GM23248 (cell line): Measurements from ENCODE around the gene PAK2. TPM values are rescaled to one million over a fixed set of nuclear protein-coding genes. Genes with fewer than 3 reads are reported as not detected.
A peak's percentile ranks its signal among the peaks of the same experiment; 100 is the strongest.
"Not testable (repeated sequence)": the region's sequence is repeated elsewhere in the genome, so short reads cannot be mapped to it uniquely, and the experiment has no call there.

Experiments
- DNase-seq: peaks from one replicate; pipeline ENCODE4 v3.0.0-alpha.2; 2015
- H2AFZ ChIP-seq: fragments of 200-600 bp; sonication (generic); 2 replicates; pipeline ENCODE4 v1.6.1; 2016; ENCODE audit warnings: antibody characterized with exemption
- H3F3A ChIP-seq: fragments of 200-600 bp; sonication (generic); 2 replicates; pipeline ENCODE4 v1.6.1; 2016; ENCODE audit warnings: mild to moderate bottlenecking, antibody characterized with exemption, mixed run types; ENCODE audit not compliant: insufficient read depth
- H3K27ac ChIP-seq: fragments of 200-600 bp; sonication (generic); 2 replicates; pipeline ENCODE4 v1.5.1; 2016; ENCODE audit warnings: mild to moderate bottlenecking
- H3K27me3 ChIP-seq: fragments of 200-600 bp; sonication (generic); replicated peaks from 2 replicates; pipeline ENCODE4 v1.6.1; 2016; ENCODE audit warnings: mild to moderate bottlenecking; ENCODE audit not compliant: insufficient read depth
- H3K36me3 ChIP-seq: fragments of 200-600 bp; sonication (generic); 2 replicates; pipeline ENCODE4 v1.6.1; 2016; ENCODE audit warnings: low read depth, mild to moderate bottlenecking
- H3K4me1 ChIP-seq: fragments of 200-600 bp; sonication (generic); 2 replicates; pipeline ENCODE4 v1.6.1; 2016; ENCODE audit warnings: mild to moderate bottlenecking; ENCODE audit not compliant: insufficient read depth
- H3K4me2 ChIP-seq: fragments of 200-600 bp; sonication (generic); one replicate; pipeline ENCODE4 v1.6.1; 2016; ENCODE audit warnings: mild to moderate bottlenecking; ENCODE audit not compliant: unreplicated experiment
- H3K4me3 ChIP-seq: fragments of 200-600 bp; sonication (generic); 2 replicates; pipeline ENCODE4 v1.5.1; 2016; ENCODE audit warnings: mild to moderate bottlenecking
- H3K79me2 ChIP-seq: fragments of 200-600 bp; sonication (generic); 2 replicates; pipeline ENCODE4 v1.6.1; 2016; ENCODE audit warnings: mild to moderate bottlenecking; ENCODE audit not compliant: insufficient read depth
- H3K9ac ChIP-seq: fragments of 200-600 bp; sonication (generic); 2 replicates; pipeline ENCODE4 v1.6.1; 2016; ENCODE audit warnings: mild to moderate bottlenecking
- H3K9me2 ChIP-seq: fragments of 200-600 bp; sonication (generic); 2 replicates; pipeline ENCODE4 v1.6.1; 2016; ENCODE audit warnings: mixed run types, mild to moderate bottlenecking, moderate library complexity; ENCODE audit not compliant: insufficient read depth
- H3K9me3 ChIP-seq: fragments of 200-600 bp; sonication (generic); one replicate; pipeline ENCODE4 v1.6.1; 2017; ENCODE audit warnings: low read depth
- H4K20me1 ChIP-seq: fragments of 200-600 bp; sonication (generic); 2 replicates; pipeline ENCODE4 v1.6.0; 2016; ENCODE audit not compliant: insufficient read depth
- EZH2 ChIP-seq: fragments of 200-600 bp; sonication (generic); IDR thresholded peaks from 2 replicates; pipeline ENCODE4 v1.6.1; 2018; ENCODE audit warnings: antibody characterized with exemption, mild to moderate bottlenecking; ENCODE audit not compliant: insufficient read depth, poor library complexity, severe bottlenecking
- EZH2phosphoT487 ChIP-seq: fragments of 200-600 bp; sonication (generic); IDR thresholded peaks from 2 replicates; pipeline ENCODE4 v1.6.1; 2018; ENCODE audit warnings: antibody characterized with exemption, moderate library complexity, mild to moderate bottlenecking, low read depth; ENCODE audit not compliant: insufficient read depth
- WGBS, 2 experiments: methylation state at CpG; one replicate each; pipeline ENCODE4 v1.1.6; 2015 to 2017; ENCODE audit warnings: low lambda C conversion rate in 2 of 2, low coverage in 1 of 2; ENCODE audit errors: missing lambda C conversion rate in 2 of 2; 5-methylcytosine and 5-hydroxymethylcytosine counted together
- in situ Hi-C: fragments of 300-500 bp; cut with MboI; formaldehyde crosslinking; loops from 2 replicates; pipeline ENCODE4 v1.15.0; 2020
- polyA plus RNA-seq: library from polyadenylated mRNA; unstranded; fragments of >200 nt; fragmentation: Nextera tagmentation; extraction: Ambion mirVana; gene quantifications from 2 replicates; pipeline ENCODE4 v1.2.1, GENCODE V29; 2016
- total RNA-seq: library from RNA; depleted of rRNA; stranded (reverse); fragments of >200 nt; shearing (Covaris generic); gene quantifications from 2 replicates; pipeline ENCODE4 v1.2.3, GENCODE V29; 2014

PAK2 gene
- total and polyA plus RNA-seq, 2 experiments from 2014 or later: 24.4 to 30.5 TPM

GRCh38 chr3:196849180-196849741 lies 109.6 kb downstream of the PAK2 start:
- Histone ChIP-seq H3K36me3 (no peaks in the 10 kb centered on the region), H3K9me2 (no peaks in the 10 kb centered on the region), H3K27me3 (no peaks in the 10 kb centered on the region), H3K79me2 (no peaks in the 10 kb centered on the region), H3K4me2 (no peak overlapping the region), H3K4me3 (no peak overlapping the region), H3K9ac (no peak overlapping the region), H3F3A (no peaks in the 10 kb centered on the region), H2AFZ (no peak overlapping the region; the same call in 1 of the 2 replicates), H4K20me1 (no peaks in the 10 kb centered on the region), H3K9me3 (no peaks in the 10 kb centered on the region), H3K27ac (no peak overlapping the region), H3K4me1 (no peaks in the 10 kb centered on the region)
- no peak for DNase-seq
- 46 to 50% methylated on average over 11 of the region's 11 CpGs for WGBS, 2 experiments
- in situ Hi-C loops: no loop called here
- TF ChIP-seq EZH2 (no peak), EZH2phosphoT487 (no peak)

GRCh38 chr3:196863000-196863399 lies 123.3 kb downstream of the PAK2 start:
- H3K9me2 ChIP-seq, H3K4me3 ChIP-seq, H3K4me1 ChIP-seq, H2AFZ ChIP-seq, H3K27me3 ChIP-seq, DNase-seq, H3K79me2 ChIP-seq, H3K4me2 ChIP-seq, H3F3A ChIP-seq, H3K9ac ChIP-seq, H4K20me1 ChIP-seq, H3K9me3 ChIP-seq, in situ Hi-C loops, H3K36me3 ChIP-seq, H3K27ac ChIP-seq: not testable (repeated sequence)
- WGBS, 2 experiments: 83% methylated on average over 8 of the region's 8 CpGs

- in situ Hi-C loops: no loop called here
- H3F3A ChIP-seq: peaks cover 12% of the 10 kb centered on the region
- H3K79me2 ChIP-seq: peaks cover 42% of the 10 kb centered on the region
- peak overlapping the region; percentile 97 for H2AFZ ChIP-seq
- no peaks in the 10 kb centered on the region for H3K9me3 ChIP-seq
- no peaks in the 10 kb centered on the region; the same call in 1 of the 2 replicates for H3K36me3 ChIP-seq
- no peak for DNase-seq
- H3K4me3 ChIP-seq: peak overlapping the region; percentile 85
- 3 to 4% methylated on average over 6 of the region's 6 CpGs for WGBS, 2 experiments
- H3K9me2 ChIP-seq: no peaks in the 10 kb centered on the region
- peak overlapping the region; percentile 87 for H3K27ac ChIP-seq
- H3K27me3 ChIP-seq: no peaks in the 10 kb centered on the region
- H4K20me1 ChIP-seq: no peaks in the 10 kb centered on the region
- H3K4me2 ChIP-seq: peak overlapping the region; percentile 92
- peaks cover 8% of the 10 kb centered on the region; the same call in 1 of the 2 replicates for H3K4me1 ChIP-seq
- TF ChIP-seq EZH2phosphoT487 (no peak), EZH2 (no peak)
- H3K9ac ChIP-seq: peak overlapping the region; percentile 91
Observed at GRCh38 chr3:196867155-196867506, 127.5 kb downstream of the PAK2 start.

- no peaks in the 10 kb centered on the region for H3K9me2 ChIP-seq
- in situ Hi-C loops: no loop called here
- H3K36me3 ChIP-seq: no peaks in the 10 kb centered on the region; the same call in 1 of the 2 replicates
- H3K4me2 ChIP-seq: peak within 1 kb of the TSS; percentile 94
- peak within 1 kb of the TSS; percentile 85 for H3K4me3 ChIP-seq
- peaks cover 8% of the 10 kb centered on the region; the same call in 1 of the 2 replicates for H3K4me1 ChIP-seq
- H3K27me3 ChIP-seq: no peaks in the 10 kb centered on the region
- H3K27ac ChIP-seq: peak within 1 kb of the TSS; percentile 87
- DNase-seq: peak; percentile 97
- no peaks in the 10 kb centered on the region for H3K9me3 ChIP-seq
- H3K79me2 ChIP-seq: peaks cover 48% of the 10 kb centered on the region
- peaks cover 12% of the 10 kb centered on the region for H3F3A ChIP-seq
- TF ChIP-seq EZH2 (no peak), EZH2phosphoT487 (no peak)
- no peaks in the 10 kb centered on the region for H4K20me1 ChIP-seq
- 1 to 2% methylated on average over 47 to 75 of the region's 93 CpGs for WGBS, 2 experiments
- H3K9ac ChIP-seq: peak within 1 kb of the TSS; percentile 91
- peak within 1 kb of the TSS; percentile 97 for H2AFZ ChIP-seq
Observed at GRCh38 chr3:196867507-196868296, 128.0 kb downstream of the PAK2 start, which contains the start of gene SENP5. Gene SENP5 (plus strand): TSS chr3:196867920. CDS start chr3:196885182, 17,262 bp downstream.
